Measurements from ENCODE around the gene MTHFR. TPM values are rescaled to one million over a fixed set of nuclear protein-coding genes. Genes with fewer than 3 reads are reported as not detected.

MTHFR gene
- total RNA-seq, 1 experiment from 2014 or later = 22.6 TPM

DNA sequence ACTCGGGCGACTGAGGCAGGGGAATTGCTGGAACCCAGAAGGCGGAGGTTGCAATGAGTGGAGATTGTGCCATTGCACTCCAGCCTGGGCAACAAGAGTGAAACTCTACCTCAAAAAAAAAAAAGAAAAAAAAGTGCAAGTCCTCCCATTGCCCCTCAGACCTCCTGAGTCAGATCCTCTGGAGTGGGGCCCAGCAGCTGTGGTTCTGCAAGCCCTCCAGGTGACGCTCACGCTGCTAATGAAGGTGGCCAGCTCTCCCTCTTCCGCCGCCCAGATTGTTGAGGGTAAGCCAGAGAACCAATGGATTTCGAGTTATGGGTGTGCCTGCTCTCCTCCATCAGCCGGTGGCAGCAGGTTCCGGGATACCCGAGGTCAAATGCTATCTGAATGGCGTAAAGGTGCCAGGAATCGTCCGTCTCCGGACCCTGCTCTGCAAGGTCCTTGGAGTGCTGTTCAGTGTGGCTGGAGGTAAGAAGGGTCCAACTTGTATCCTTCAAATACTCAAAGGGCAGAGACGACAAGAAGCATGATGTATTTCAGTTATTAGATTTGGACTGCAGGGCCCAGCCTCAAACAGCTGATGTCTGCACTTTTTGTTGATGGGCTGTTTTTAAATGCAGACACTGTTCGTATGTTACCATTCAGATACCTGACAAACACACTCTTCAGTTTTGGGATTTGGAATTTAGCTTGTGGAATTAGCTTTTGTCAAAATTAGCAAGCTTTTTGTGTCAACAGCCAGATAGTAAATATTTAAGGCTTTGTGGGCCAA is 17.8 kb upstream of the MTHFR start (continued):
- TF ChIP-seq MXD4 (CRISPR knock-in tag; IDR thresholded peaks at IDR 0.05; ENCODE audit: borderline replicate concordance) = no peak

DNA sequence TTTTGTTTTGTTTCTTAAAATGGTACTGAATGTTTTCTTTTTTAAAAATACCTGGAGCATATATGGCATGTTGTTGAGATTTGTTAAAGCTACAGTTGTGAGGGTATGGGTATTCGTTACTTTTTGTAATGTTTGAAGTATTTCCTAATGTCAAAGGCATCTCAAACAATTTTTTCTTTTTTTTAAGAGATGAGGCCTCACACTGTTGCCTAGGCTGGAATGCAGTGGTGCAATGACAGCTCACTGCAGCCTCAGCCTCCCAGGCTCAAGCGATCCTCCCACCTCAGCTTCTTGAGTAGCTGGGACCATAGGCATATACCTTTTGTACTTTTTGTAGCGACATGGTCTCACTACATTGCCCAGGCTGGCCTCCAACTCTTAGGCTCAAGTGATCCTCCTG is 16.3 kb upstream of the MTHFR start:
- H3K4me3 Mint-ChIP-seq = no peak overlapping the region
- ChIA-PET POLR2A (no interaction called here), CTCF (interaction anchor here (0.9 kb wide), 1 partner anchor 16 kb away, joined by 3 read pairs; no protein-coding TSS in a partner anchor)
- no peak overlapping the region for H3K27ac Mint-ChIP-seq
- no peaks in the 10 kb centered on the region for H3K4me1 Mint-ChIP-seq
- DNase-seq (ENCODE audit: low spot score) (no peak), ATAC-seq (no peak)
- peaks cover 52% of the 10 kb centered on the region for H3K36me3 Mint-ChIP-seq
- H3K27me3 Mint-ChIP-seq (ENCODE audit: low read depth) = no peaks in the 10 kb centered on the region
- no peaks in the 10 kb centered on the region for H3K9me3 Mint-ChIP-seq
- TF ChIP-seq ZBTB21 (CRISPR knock-in tag; IDR thresholded peaks at IDR 0.05; ENCODE audit: borderline replicate concordance) (no peak), ZNF121 (CRISPR knock-in tag; IDR thresholded peaks at IDR 0.05) (0 out of 2 replicates have a peak, but pooled peaks have one; percentile 40)

DNA sequence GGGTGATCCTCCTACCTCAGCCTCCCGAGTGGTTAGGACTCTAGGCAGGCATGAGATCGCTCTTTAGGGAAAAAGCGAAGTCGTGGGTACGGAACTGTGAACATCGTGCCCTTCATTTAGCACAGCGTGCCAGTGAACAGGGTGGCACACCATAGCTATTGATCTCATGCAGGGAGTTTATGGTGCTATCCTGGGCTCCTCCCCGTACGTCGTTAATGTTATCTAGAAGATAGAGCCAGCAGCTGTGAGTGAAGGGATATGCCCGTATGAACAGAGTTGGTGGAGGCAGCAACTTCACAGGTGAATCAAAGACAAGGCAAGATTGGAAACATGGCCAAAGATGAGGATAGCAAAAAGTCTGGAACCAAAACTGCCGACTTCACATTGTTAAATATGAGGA is 11.4 kb upstream of the MTHFR start:
- no peaks in the 10 kb centered on the region for H3K9me3 Mint-ChIP-seq
- ATAC-seq = no peak
- no peak overlapping the region for H3K4me3 Mint-ChIP-seq
- ChIA-PET CTCF (no interaction called here), POLR2A (no interaction called here)
- TF ChIP-seq, protein P1, sequence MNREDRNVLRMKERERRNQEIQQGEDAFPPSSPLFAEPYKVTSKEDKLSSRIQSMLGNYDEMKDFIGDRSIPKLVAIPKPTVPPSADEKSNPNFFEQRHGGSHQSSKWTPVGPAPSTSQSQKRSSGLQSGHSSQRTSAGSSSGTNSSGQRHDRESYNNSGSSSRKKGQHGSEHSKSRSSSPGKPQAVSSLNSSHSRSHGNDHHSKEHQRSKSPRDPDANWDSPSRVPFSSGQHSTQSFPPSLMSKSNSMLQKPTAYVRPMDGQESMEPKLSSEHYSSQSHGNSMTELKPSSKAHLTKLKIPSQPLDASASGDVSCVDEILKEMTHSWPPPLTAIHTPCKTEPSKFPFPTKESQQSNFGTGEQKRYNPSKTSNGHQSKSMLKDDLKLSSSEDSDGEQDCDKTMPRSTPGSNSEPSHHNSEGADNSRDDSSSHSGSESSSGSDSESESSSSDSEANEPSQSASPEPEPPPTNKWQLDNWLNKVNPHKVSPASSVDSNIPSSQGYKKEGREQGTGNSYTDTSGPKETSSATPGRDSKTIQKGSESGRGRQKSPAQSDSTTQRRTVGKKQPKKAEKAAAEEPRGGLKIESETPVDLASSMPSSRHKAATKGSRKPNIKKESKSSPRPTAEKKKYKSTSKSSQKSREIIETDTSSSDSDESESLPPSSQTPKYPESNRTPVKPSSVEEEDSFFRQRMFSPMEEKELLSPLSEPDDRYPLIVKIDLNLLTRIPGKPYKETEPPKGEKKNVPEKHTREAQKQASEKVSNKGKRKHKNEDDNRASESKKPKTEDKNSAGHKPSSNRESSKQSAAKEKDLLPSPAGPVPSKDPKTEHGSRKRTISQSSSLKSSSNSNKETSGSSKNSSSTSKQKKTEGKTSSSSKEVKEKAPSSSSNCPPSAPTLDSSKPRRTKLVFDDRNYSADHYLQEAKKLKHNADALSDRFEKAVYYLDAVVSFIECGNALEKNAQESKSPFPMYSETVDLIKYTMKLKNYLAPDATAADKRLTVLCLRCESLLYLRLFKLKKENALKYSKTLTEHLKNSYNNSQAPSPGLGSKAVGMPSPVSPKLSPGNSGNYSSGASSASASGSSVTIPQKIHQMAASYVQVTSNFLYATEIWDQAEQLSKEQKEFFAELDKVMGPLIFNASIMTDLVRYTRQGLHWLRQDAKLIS (CRISPR knock-in tag; IDR thresholded peaks at IDR 0.05; ENCODE audit: borderline replicate concordance) = no peak
- no peak for TF ChIP-seq SMAD4 (CRISPR knock-in tag; IDR thresholded peaks at IDR 0.05)
- no peak for TF ChIP-seq ZNF232 (CRISPR knock-in tag; IDR thresholded peaks at IDR 0.05)
- no peak for TF ChIP-seq ATF1 (CRISPR knock-in tag; IDR thresholded peaks at IDR 0.05)
- TF ChIP-seq TP53 (CRISPR knock-in tag; IDR thresholded peaks at IDR 0.05) = no peak
- TF ChIP-seq ZNF416 (CRISPR knock-in tag; IDR thresholded peaks at IDR 0.05) = no peak
- TF ChIP-seq NFE2L1 (CRISPR knock-in tag; IDR thresholded peaks at IDR 0.05) = no peak
- no peak for TF ChIP-seq NFATC4 (CRISPR knock-in tag; IDR thresholded peaks at IDR 0.05)
- no peak for TF ChIP-seq USF1 (CRISPR knock-in tag; IDR thresholded peaks at IDR 0.05)
- no peak for TF ChIP-seq PRDM15 (CRISPR knock-in tag; IDR thresholded peaks at IDR 0.05)
- no peak for TF ChIP-seq ZNF138 (CRISPR knock-in tag; conservative IDR thresholded peaks at IDR 0.05)
- H3K36me3 Mint-ChIP-seq = peaks cover 52% of the 10 kb centered on the region
- no peak overlapping the region for H3K27ac Mint-ChIP-seq
- H3K4me1 Mint-ChIP-seq = no peaks in the 10 kb centered on the region
- no peaks in the 10 kb centered on the region for H3K27me3 Mint-ChIP-seq (ENCODE audit: low read depth)
- DNase-seq (ENCODE audit: low spot score) = no peak

All from WTC11 (cell line).